T-helper 2 cell treated with Interferon-gamma antibody and Interleukin-4, amounts not matched to agents 5 μg/mL and 100 μg/mL, for 36 hours (primary cell): ENCODE data around the gene PLK3.

ENCODE experiments used
- DNase-seq: peaks from one replicate; pipeline ENCODE4 v3.0.0; 2021; ENCODE audit warnings: low spot score
- H3K27ac Mint-ChIP-seq: one replicate; pipeline ENCODE4 v1.8.0; 2021; ENCODE audit warnings: mild to moderate bottlenecking, mixed read lengths
- H3K27me3 Mint-ChIP-seq: one replicate; pipeline ENCODE4 v1.8.0; 2021; ENCODE audit warnings: low read depth, mixed read lengths
- H3K36me3 Mint-ChIP-seq: one replicate; pipeline ENCODE4 v1.8.0; 2021; ENCODE audit warnings: low read depth, mixed read lengths
- H3K4me1 Mint-ChIP-seq: one replicate; pipeline ENCODE4 v1.8.0; 2021; ENCODE audit warnings: low read depth, mixed read lengths
- H3K4me3 Mint-ChIP-seq: one replicate; pipeline ENCODE4 v1.8.0; 2022; ENCODE audit warnings: mild to moderate bottlenecking, moderate library complexity, mixed read lengths
- H3K9me3 Mint-ChIP-seq: one replicate; pipeline ENCODE4 v1.8.0; 2021; ENCODE audit warnings: mixed read lengths

Gene PLK3

GRCh38 chr1:44798481-44799365, 1.5 kb upstream of the PLK3 start:
- peaks cover 26% of the 10 kb centered on the region for H3K4me1 Mint-ChIP-seq
- peaks cover 23% of the 10 kb centered on the region for H3K36me3 Mint-ChIP-seq
- no peaks in the 10 kb centered on the region for H3K27me3 Mint-ChIP-seq
- no peaks in the 10 kb centered on the region for H3K9me3 Mint-ChIP-seq
- no peak for DNase-seq
- peak overlapping the region; percentile 99 for H3K4me3 Mint-ChIP-seq
- H3K27ac Mint-ChIP-seq = peak overlapping the region; percentile 100

- peaks cover 31% of the 10 kb centered on the region for H3K4me1 Mint-ChIP-seq
- no peaks in the 10 kb centered on the region for H3K9me3 Mint-ChIP-seq
- peak; percentile 65 for DNase-seq
- peak overlapping the region; percentile 92 for H3K4me3 Mint-ChIP-seq
- H3K27me3 Mint-ChIP-seq = no peaks in the 10 kb centered on the region
- H3K36me3 Mint-ChIP-seq = peaks cover 48% of the 10 kb centered on the region
- H3K27ac Mint-ChIP-seq = peak overlapping the region; percentile 97
Measured at GRCh38 chr1:44801491-44802305, 1.5 kb downstream of the PLK3 start.

- Mint-ChIP-seq H3K4me3 (peak overlapping the region; percentile 92), H3K4me1 (peaks cover 39% of the 10 kb centered on the region), H3K36me3 (peaks cover 55% of the 10 kb centered on the region), H3K27ac (peak overlapping the region; percentile 97), H3K9me3 (no peaks in the 10 kb centered on the region), H3K27me3 (no peaks in the 10 kb centered on the region)
- no peak for DNase-seq
Measured at GRCh38 chr1:44802306-44803061, 2.3 kb downstream of the PLK3 start.

GRCh38 chr1:44803062-44803311, 2.8 kb downstream of the PLK3 start:
- H3K27me3 Mint-ChIP-seq = no peaks in the 10 kb centered on the region
- peak overlapping the region; percentile 92 for H3K4me3 Mint-ChIP-seq
- H3K36me3 Mint-ChIP-seq = peaks cover 60% of the 10 kb centered on the region
- H3K9me3 Mint-ChIP-seq = no peaks in the 10 kb centered on the region
- H3K27ac Mint-ChIP-seq = peak overlapping the region; percentile 72
- peaks cover 44% of the 10 kb centered on the region for H3K4me1 Mint-ChIP-seq
- DNase-seq = no peak

GRCh38 chr1:44803312-44804095, 3.3 kb downstream of the PLK3 start:
- Mint-ChIP-seq H3K9me3 (no peaks in the 10 kb centered on the region), H3K36me3 (peaks cover 61% of the 10 kb centered on the region), H3K27me3 (no peaks in the 10 kb centered on the region), H3K4me1 (peaks cover 48% of the 10 kb centered on the region), H3K4me3 (peak overlapping the region; percentile 92), H3K27ac (peak overlapping the region; percentile 77)
- DNase-seq = no peak

- no peak overlapping the region for H3K4me3 Mint-ChIP-seq
- H3K9me3 Mint-ChIP-seq = no peaks in the 10 kb centered on the region
- H3K27ac Mint-ChIP-seq = peak overlapping the region; percentile 77
- H3K36me3 Mint-ChIP-seq = peaks cover 64% of the 10 kb centered on the region
- H3K27me3 Mint-ChIP-seq = no peaks in the 10 kb centered on the region
- H3K4me1 Mint-ChIP-seq = peaks cover 56% of the 10 kb centered on the region
- no peak for DNase-seq
Measured at GRCh38 chr1:44805311-44806024, 5.3 kb downstream of the PLK3 start.

- Mint-ChIP-seq H3K27ac (peak overlapping the region; percentile 99), H3K27me3 (no peaks in the 10 kb centered on the region), H3K4me1 (peaks cover 62% of the 10 kb centered on the region), H3K4me3 (no peak overlapping the region), H3K9me3 (no peaks in the 10 kb centered on the region), H3K36me3 (peaks cover 65% of the 10 kb centered on the region)
- no peak for DNase-seq
Measured at GRCh38 chr1:44806025-44806703, 6.0 kb downstream of the PLK3 start.

- peaks cover 67% of the 10 kb centered on the region for H3K36me3 Mint-ChIP-seq
Measured at GRCh38 chr1:44806704-44807363, 6.7 kb downstream of the PLK3 start, which contains the start of gene DYNLT4. Gene DYNLT4, minus strand, starts transcription at chr1:44807351. Its CDS starts 683 bp downstream, at chr1:44806668.

GRCh38 chr1:44807364-44808062, 7.3 kb downstream of the PLK3 start:
- H3K4me1 Mint-ChIP-seq = peaks cover 66% of the 10 kb centered on the region
- peak overlapping the region; percentile 99 for H3K27ac Mint-ChIP-seq
- DNase-seq = peak; percentile 92
- H3K9me3 Mint-ChIP-seq = no peaks in the 10 kb centered on the region
- no peaks in the 10 kb centered on the region for H3K27me3 Mint-ChIP-seq
- H3K36me3 Mint-ChIP-seq = peaks cover 61% of the 10 kb centered on the region
- H3K4me3 Mint-ChIP-seq = peak overlapping the region; percentile 79

More at GRCh38 chr1:44806704-44807363, 6.7 kb downstream of the PLK3 start, which contains the start of gene DYNLT4:
- Mint-ChIP-seq H3K27ac (peak within 1 kb of the TSS; percentile 99), H3K27me3 (no peaks in the 10 kb centered on the region), H3K9me3 (no peaks in the 10 kb centered on the region), H3K4me3 (peak within 1 kb of the TSS; percentile 79), H3K4me1 (peaks cover 67% of the 10 kb centered on the region)
- DNase-seq = no peak

- H3K9me3 Mint-ChIP-seq = no peaks in the 10 kb centered on the region
- no peaks in the 10 kb centered on the region for H3K27me3 Mint-ChIP-seq
- H3K4me1 Mint-ChIP-seq = peaks cover 60% of the 10 kb centered on the region
- peak within 1 kb of the TSS; percentile 99 for H3K27ac Mint-ChIP-seq
- H3K36me3 Mint-ChIP-seq = peaks cover 57% of the 10 kb centered on the region
- peak; percentile 90 for DNase-seq
- H3K4me3 Mint-ChIP-seq = peak within 1 kb of the TSS; percentile 79
Measured at GRCh38 chr1:44808063-44808937, 8.1 kb downstream of the PLK3 start, which contains the start of gene BTBD19. Gene BTBD19, plus strand, starts transcription at chr1:44808523. Its CDS starts 298 bp downstream, at chr1:44808821.
